OCI-LY1 (cell line): ENCODE measurements around the gene PTPN12.

Experiments used
- EZH2 ChIP-seq: fragments of 200-600 bp; sonication (generic), shearing (Covaris generic); IDR thresholded peaks from 2 replicates; pipeline ENCODE4 v1.8.0; 2017; ENCODE audit warnings: borderline replicate concordance, mixed run types, mild to moderate bottlenecking, antibody characterized with exemption, low read length, moderate library complexity, mixed read lengths
- TF ChIP-seq, protein P1 (sequence below): fragments of 200-600 bp; sonication (generic), shearing (Covaris generic); IDR thresholded peaks from 2 replicates; pipeline ENCODE4 v1.5.1; 2017; ENCODE audit warnings: mild to moderate bottlenecking, antibody characterized with exemption, low read length, moderate library complexity, mixed read lengths

DNA sequence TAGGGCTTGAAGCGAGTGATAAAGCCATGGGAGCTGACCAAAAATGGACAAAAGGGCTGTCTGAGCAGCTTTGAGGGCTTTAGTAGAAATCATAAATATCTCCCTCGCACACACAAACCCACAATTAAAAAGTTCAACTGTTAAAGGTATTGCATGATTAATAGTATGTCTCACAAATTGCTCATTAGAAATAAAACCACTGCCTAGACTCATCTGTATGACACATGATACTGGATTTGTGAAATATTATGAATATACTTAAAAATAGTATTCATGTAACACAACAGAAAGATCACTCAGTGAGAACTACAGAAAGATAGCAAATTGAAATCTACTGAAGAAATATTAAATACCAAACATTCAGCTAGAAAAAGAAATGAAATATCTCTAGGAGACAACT is 11.9 kb upstream of the PTPN12 start:
- TF ChIP-seq, protein P1, sequence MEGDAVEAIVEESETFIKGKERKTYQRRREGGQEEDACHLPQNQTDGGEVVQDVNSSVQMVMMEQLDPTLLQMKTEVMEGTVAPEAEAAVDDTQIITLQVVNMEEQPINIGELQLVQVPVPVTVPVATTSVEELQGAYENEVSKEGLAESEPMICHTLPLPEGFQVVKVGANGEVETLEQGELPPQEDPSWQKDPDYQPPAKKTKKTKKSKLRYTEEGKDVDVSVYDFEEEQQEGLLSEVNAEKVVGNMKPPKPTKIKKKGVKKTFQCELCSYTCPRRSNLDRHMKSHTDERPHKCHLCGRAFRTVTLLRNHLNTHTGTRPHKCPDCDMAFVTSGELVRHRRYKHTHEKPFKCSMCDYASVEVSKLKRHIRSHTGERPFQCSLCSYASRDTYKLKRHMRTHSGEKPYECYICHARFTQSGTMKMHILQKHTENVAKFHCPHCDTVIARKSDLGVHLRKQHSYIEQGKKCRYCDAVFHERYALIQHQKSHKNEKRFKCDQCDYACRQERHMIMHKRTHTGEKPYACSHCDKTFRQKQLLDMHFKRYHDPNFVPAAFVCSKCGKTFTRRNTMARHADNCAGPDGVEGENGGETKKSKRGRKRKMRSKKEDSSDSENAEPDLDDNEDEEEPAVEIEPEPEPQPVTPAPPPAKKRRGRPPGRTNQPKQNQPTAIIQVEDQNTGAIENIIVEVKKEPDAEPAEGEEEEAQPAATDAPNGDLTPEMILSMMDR: no peak
- no peak for TF ChIP-seq EZH2
